HepG2 (cell line): ENCODE data around the gene BMP2K. TPM values are rescaled to one million over a fixed set of nuclear protein-coding genes. Genes with fewer than 3 reads are reported as not detected.

ENCODE experiments used
- ETV5 ChIP-seq: IDR thresholded peaks from 2 replicates; pipeline ENCODE4 v1.6.1; 2018; ENCODE audit warnings: missing biosample characterization, missing genetic modification reagents, inconsistent platforms, borderline replicate concordance
- FOXK2 ChIP-seq: fragments of 450-650 bp; IDR thresholded peaks from 2 replicates; pipeline ENCODE4 v1.6.1; 2016
- FOXP1 ChIP-seq, 2 experiments: fragments of 450-650 bp in 1 of 2; IDR thresholded peaks; 2 replicates each; pipeline ENCODE4 v1.6.1; 2017 to 2018; ENCODE audit warnings: antibody characterized with exemption in 1 of 2
- JARID2 ChIP-seq: sonication (generic); formaldehyde crosslinking; IDR thresholded peaks from 2 replicates; pipeline ENCODE4 v1.8.1; 2023; ENCODE audit warnings: missing genetic modification reagents, inconsistent platforms; ENCODE audit not compliant: insufficient replicate concordance
- NFKB2 ChIP-seq: sonication (generic); formaldehyde crosslinking; IDR thresholded peaks from 2 replicates; pipeline ENCODE4 v1.4.0; 2020; ENCODE audit warnings: missing genetic modification reagents, borderline replicate concordance
- PATZ1 ChIP-seq: sonication (generic); formaldehyde crosslinking; IDR thresholded peaks from 2 replicates; pipeline ENCODE4 v1.4.0; 2020; ENCODE audit warnings: missing genetic modification reagents
- POLR2G ChIP-seq: fragments of 200-400 bp; formaldehyde crosslinking; IDR thresholded peaks from 2 replicates; pipeline ENCODE4 v1.6.1; 2018; ENCODE audit warnings: mild to moderate bottlenecking, low read depth, low read length, moderate library complexity
- SIN3A ChIP-seq: IDR thresholded peaks from 2 replicates; pipeline ENCODE4 v1.6.1; 2011; ENCODE audit warnings: low read depth, mild to moderate bottlenecking, control low read depth, low read length, borderline replicate concordance
- TCF12 ChIP-seq, 2 experiments: fragments of 450-650 bp in 1 of 2; sonication (generic) in 1 of 2; formaldehyde crosslinking in 1 of 2; IDR thresholded peaks; 2 replicates each; pipeline versions ENCODE4 v1.6.1 to v1.8.0; 2017 to 2022; ENCODE audit warnings: antibody characterized with exemption in 1 of 2, mild to moderate bottlenecking in 1 of 2, missing genetic modification reagents in 1 of 2, moderate library complexity in 1 of 2
- WIZ ChIP-seq: sonication (generic); formaldehyde crosslinking; IDR thresholded peaks from 2 replicates; pipeline ENCODE4 v1.5.1; 2020; ENCODE audit warnings: mild to moderate bottlenecking, missing genetic modification reagents
- ZMYM2 ChIP-seq: sonication (generic); formaldehyde crosslinking; IDR thresholded peaks from 2 replicates; pipeline ENCODE4 v1.8.0; 2022; ENCODE audit warnings: mild to moderate bottlenecking, missing genetic modification reagents
- ZNF567 ChIP-seq: sonication (generic); formaldehyde crosslinking; IDR thresholded peaks from 2 replicates; pipeline ENCODE4 v1.8.1; 2023; ENCODE audit warnings: mild to moderate bottlenecking, missing genetic modification reagents, borderline replicate concordance
- ZNF577 ChIP-seq: sonication (generic); formaldehyde crosslinking; IDR thresholded peaks from 2 replicates; pipeline ENCODE4 v1.4.0; 2020; ENCODE audit warnings: mild to moderate bottlenecking, low read depth, missing genetic modification reagents, borderline replicate concordance
- ZNF761 ChIP-seq: sonication (generic); formaldehyde crosslinking; conservative IDR thresholded peaks from 2 replicates; pipeline ENCODE4 v1.4.0; 2020; ENCODE audit warnings: mild to moderate bottlenecking, missing genetic modification reagents
- ZNF850 ChIP-seq: sonication (generic); formaldehyde crosslinking; conservative IDR thresholded peaks from 2 replicates; pipeline ENCODE4 v1.9.0; 2021; ENCODE audit warnings: mild to moderate bottlenecking, missing genetic modification reagents
- ZSCAN22 ChIP-seq: sonication (generic); formaldehyde crosslinking; IDR thresholded peaks from 2 replicates; pipeline ENCODE4 v1.4.0; 2020; ENCODE audit warnings: mild to moderate bottlenecking, missing genetic modification reagents
- polyA plus RNA-seq, 8 experiments: library from polyadenylated mRNA; depleted of rRNA in 3 of 8; stranded (reverse) in 7 of 8; unstranded in 1 of 8; fragments of >200 nt; fragmentation: Illumina TruSeq in 4 of 8; extraction: Trizol in 4 of 8; gene quantifications; 2 replicates each; pipeline versions ENCODE4 v1.2.1 to v1.2.3, GENCODE V29; 2011 to 2016; ENCODE audit warnings: low read depth in 4 of 8, missing spikeins in 1 of 8, mixed read lengths in 1 of 8; ENCODE audit not compliant: insufficient read depth in 1 of 8
- total RNA-seq, 5 experiments: library from RNA; depleted of rRNA; stranded (reverse); fragments of >200 nt; fragmentation: Illumina TruSeq; extraction: Trizol; gene quantifications; 2 replicates each; pipeline ENCODE4 v1.2.3, GENCODE V29; 2016; ENCODE audit warnings: low read depth in 1 of 5
- TF ChIP-seq, protein P1 (sequence below), 2 experiments: sonication (generic) in 1 of 2; formaldehyde crosslinking in 1 of 2; IDR thresholded peaks; 2 replicates each; pipeline versions ENCODE4 v1.4.0 to v1.6.1; 2016 to 2020; ENCODE audit warnings: borderline replicate concordance in 1 of 2, low read depth in 1 of 2, mild to moderate bottlenecking in 1 of 2, missing genetic modification reagents in 1 of 2
- TF ChIP-seq, protein P2 (sequence below): sonication (generic); formaldehyde crosslinking; IDR thresholded peaks from 2 replicates; pipeline ENCODE4 v1.4.0; 2020; ENCODE audit warnings: missing genetic modification reagents

The BMP2K gene
- total and polyA plus RNA-seq, 2 of the 13 experiments (the other 11 are each of a cell fraction or from before 2014, with no cell fraction given): 8.6 to 15.2 TPM

- no peak for TF ChIP-seq TCF12 (IDR thresholded peaks at IDR 0.05)
- no peak for TF ChIP-seq TCF12 (CRISPR knock-in tag; IDR thresholded peaks at IDR 0.05)
- peak; percentile 13; the same call in 1 of the 2 replicates for TF ChIP-seq PATZ1 (CRISPR knock-in tag)
- TF ChIP-seq POLR2G: peak; percentile 76
- TF ChIP-seq ZSCAN22 (CRISPR knock-in tag): no peak
- peak; percentile 22; the same call in 1 of the 2 replicates for TF ChIP-seq SIN3A
- no peak for TF ChIP-seq WIZ (CRISPR knock-in tag)
- TF ChIP-seq, protein P1, sequence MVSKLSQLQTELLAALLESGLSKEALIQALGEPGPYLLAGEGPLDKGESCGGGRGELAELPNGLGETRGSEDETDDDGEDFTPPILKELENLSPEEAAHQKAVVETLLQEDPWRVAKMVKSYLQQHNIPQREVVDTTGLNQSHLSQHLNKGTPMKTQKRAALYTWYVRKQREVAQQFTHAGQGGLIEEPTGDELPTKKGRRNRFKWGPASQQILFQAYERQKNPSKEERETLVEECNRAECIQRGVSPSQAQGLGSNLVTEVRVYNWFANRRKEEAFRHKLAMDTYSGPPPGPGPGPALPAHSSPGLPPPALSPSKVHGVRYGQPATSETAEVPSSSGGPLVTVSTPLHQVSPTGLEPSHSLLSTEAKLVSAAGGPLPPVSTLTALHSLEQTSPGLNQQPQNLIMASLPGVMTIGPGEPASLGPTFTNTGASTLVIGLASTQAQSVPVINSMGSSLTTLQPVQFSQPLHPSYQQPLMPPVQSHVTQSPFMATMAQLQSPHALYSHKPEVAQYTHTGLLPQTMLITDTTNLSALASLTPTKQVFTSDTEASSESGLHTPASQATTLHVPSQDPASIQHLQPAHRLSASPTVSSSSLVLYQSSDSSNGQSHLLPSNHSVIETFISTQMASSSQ (IDR thresholded peaks at IDR 0.05; ENCODE audit: low read depth): no peak
- TF ChIP-seq, protein P1 (CRISPR knock-in tag; IDR thresholded peaks at IDR 0.05; ENCODE audit: borderline replicate concordance): no peak
- TF ChIP-seq ZNF577 (CRISPR knock-in tag): no peak
- TF ChIP-seq, protein P2, sequence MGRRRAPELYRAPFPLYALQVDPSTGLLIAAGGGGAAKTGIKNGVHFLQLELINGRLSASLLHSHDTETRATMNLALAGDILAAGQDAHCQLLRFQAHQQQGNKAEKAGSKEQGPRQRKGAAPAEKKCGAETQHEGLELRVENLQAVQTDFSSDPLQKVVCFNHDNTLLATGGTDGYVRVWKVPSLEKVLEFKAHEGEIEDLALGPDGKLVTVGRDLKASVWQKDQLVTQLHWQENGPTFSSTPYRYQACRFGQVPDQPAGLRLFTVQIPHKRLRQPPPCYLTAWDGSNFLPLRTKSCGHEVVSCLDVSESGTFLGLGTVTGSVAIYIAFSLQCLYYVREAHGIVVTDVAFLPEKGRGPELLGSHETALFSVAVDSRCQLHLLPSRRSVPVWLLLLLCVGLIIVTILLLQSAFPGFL: no peak
- TF ChIP-seq ZNF850 (CRISPR knock-in tag): no peak
- no peak for TF ChIP-seq FOXK2
- no peak for TF ChIP-seq ZMYM2
- 0 out of 2 replicates have a peak, but pooled peaks have one; percentile 40 for TF ChIP-seq ZNF761 (CRISPR knock-in tag)
- TF ChIP-seq ETV5 (CRISPR knock-in tag): peak; percentile 65
- TF ChIP-seq ZNF567 (CRISPR knock-in tag): peak; percentile 67; the same call in 1 of the 2 replicates
- TF ChIP-seq FOXP1 (IDR thresholded peaks at IDR 0.05): no peak
- TF ChIP-seq FOXP1 (CRISPR knock-in tag; IDR thresholded peaks at IDR 0.05): no peak
- no peak for TF ChIP-seq JARID2
- no peak for TF ChIP-seq NFKB2 (CRISPR knock-in tag)
Observed at GRCh38 chr4:78775303-78776078, 659 bp upstream of the BMP2K start (continued).
